HL-60 (cell line): ENCODE data around the gene SLC6A13.

ENCODE experiments used
- CTCF ChIP-seq: IDR thresholded peaks from one replicate; pipeline ENCODE4 v1.5.1; 2011; ENCODE audit warnings: low read length, control low read depth, inconsistent platforms; ENCODE audit not compliant: insufficient read depth
- GABPA ChIP-seq: IDR thresholded peaks from 2 replicates; pipeline ENCODE4 v1.6.1; 2012; ENCODE audit warnings: low read depth
- POLR2AphosphoS5 ChIP-seq: IDR thresholded peaks from 2 replicates; pipeline ENCODE4 v1.6.1; 2012; ENCODE audit warnings: low read depth
- REST ChIP-seq: IDR thresholded peaks from 2 replicates; pipeline ENCODE4 v1.6.1; 2012; ENCODE audit warnings: low read depth; ENCODE audit not compliant: insufficient replicate concordance
- SPI1 ChIP-seq: IDR thresholded peaks from 2 replicates; pipeline ENCODE4 v1.6.1; 2012; ENCODE audit warnings: low read depth, mild to moderate bottlenecking, borderline replicate concordance

GRCh38 chr12:204261-204678 lies 58.4 kb downstream of the SLC6A13 start:
- TF ChIP-seq CTCF (no peak), SPI1 (no peak), POLR2AphosphoS5 (no peak), REST (no peak), GABPA (no peak)
